Measurements from ENCODE around the gene DUSP23.

Gene DUSP23

GRCh38 chr1:159828176-159828575 lies 47.4 kb downstream of the DUSP23 start:
- no peak overlapping the region for H3K9ac ChIP-seq (ENCODE audit: insufficient read length)

GRCh38 chr1:159828581-159829272 lies 48.0 kb downstream of the DUSP23 start:
- no peak for TF ChIP-seq EZH2 (IDR thresholded peaks at IDR 0.05)
- no peak for TF ChIP-seq FOXP2 (optimal IDR thresholded peaks at IDR 0.05; ENCODE audit: control extremely low read depth, extremely low read length, insufficient read depth)
- no peak for TF ChIP-seq POLR2AphosphoS5 (IDR thresholded peaks at IDR 0.05; ENCODE audit: borderline replicate concordance, low read depth, low read length)
- no peak overlapping the region for H3K4me3 ChIP-seq
- no peak overlapping the region for H3K27ac ChIP-seq

More at GRCh38 chr1:159828176-159828575, 47.4 kb downstream of the DUSP23 start:
- DNase-seq (ENCODE audit: low read depth, low spot score): no peak
- Histone ChIP-seq H3K36me3 (ENCODE audit: insufficient read depth, low read length) (no peaks in the 10 kb centered on the region), H3K9me3 (ENCODE audit: low read depth, low read length) (no peaks in the 10 kb centered on the region), H3K27ac (no peak overlapping the region), H3K4me3 (no peak overlapping the region)
- TF ChIP-seq POLR2AphosphoS5 (IDR thresholded peaks at IDR 0.05; ENCODE audit: borderline replicate concordance, low read depth, low read length) (no peak), EZH2 (IDR thresholded peaks at IDR 0.05) (no peak), FOXP2 (optimal IDR thresholded peaks at IDR 0.05; ENCODE audit: control extremely low read depth, extremely low read length, insufficient read depth) (no peak)

GRCh38 chr1:159829273-159829634 lies 48.5 kb downstream of the DUSP23 start:
- Histone ChIP-seq H3K27ac (no peak overlapping the region), H3K36me3 (ENCODE audit: insufficient read depth, low read length) (no peaks in the 10 kb centered on the region), H3K9me3 (ENCODE audit: low read depth, low read length) (no peaks in the 10 kb centered on the region), H3K9ac (ENCODE audit: insufficient read length) (no peak overlapping the region), H3K4me3 (no peak overlapping the region)
- no peak for TF ChIP-seq POLR2AphosphoS5 (IDR thresholded peaks at IDR 0.05; ENCODE audit: borderline replicate concordance, low read depth, low read length)
- DNase-seq (ENCODE audit: low read depth, low spot score): no peak

More at GRCh38 chr1:159828581-159829272, 48.0 kb downstream of the DUSP23 start:
- DNase-seq (ENCODE audit: low read depth, low spot score): no peak
- H3K9me3 ChIP-seq (ENCODE audit: low read depth, low read length): no peaks in the 10 kb centered on the region
- H3K36me3 ChIP-seq (ENCODE audit: insufficient read depth, low read length): no peaks in the 10 kb centered on the region
- no peak overlapping the region for H3K9ac ChIP-seq (ENCODE audit: insufficient read length)

GRCh38 chr1:159829822-159830465 lies 49.2 kb downstream of the DUSP23 start:
- H3K36me3 ChIP-seq (ENCODE audit: insufficient read depth, low read length): no peaks in the 10 kb centered on the region
- DNase-seq (ENCODE audit: low read depth, low spot score): no peak
- TF ChIP-seq FOXP2 (optimal IDR thresholded peaks at IDR 0.05; ENCODE audit: control extremely low read depth, extremely low read length, insufficient read depth): no peak
- TF ChIP-seq POLR2AphosphoS5 (IDR thresholded peaks at IDR 0.05; ENCODE audit: borderline replicate concordance, low read depth, low read length): no peak
- no peak for TF ChIP-seq EZH2 (IDR thresholded peaks at IDR 0.05)
- no peak overlapping the region for H3K4me3 ChIP-seq
- no peaks in the 10 kb centered on the region for H3K9me3 ChIP-seq (ENCODE audit: low read depth, low read length)
- H3K27ac ChIP-seq: no peak overlapping the region
- H3K9ac ChIP-seq (ENCODE audit: insufficient read length): no peak overlapping the region

- H3K36me3 ChIP-seq (ENCODE audit: insufficient read depth, low read length): no peaks in the 10 kb centered on the region
- H3K9ac ChIP-seq (ENCODE audit: insufficient read length): no peak overlapping the region
- H3K9me3 ChIP-seq (ENCODE audit: low read depth, low read length): no peaks in the 10 kb centered on the region
- no peak for TF ChIP-seq POLR2AphosphoS5 (IDR thresholded peaks at IDR 0.05; ENCODE audit: borderline replicate concordance, low read depth, low read length)
- no peak for TF ChIP-seq EZH2 (IDR thresholded peaks at IDR 0.05)
- TF ChIP-seq FOXP2 (optimal IDR thresholded peaks at IDR 0.05; ENCODE audit: control extremely low read depth, extremely low read length, insufficient read depth): no peak
- no peak overlapping the region for H3K4me3 ChIP-seq
- H3K27ac ChIP-seq: no peak overlapping the region
- no peak for DNase-seq (ENCODE audit: low read depth, low spot score)
These were observed 50.0 kb downstream of the DUSP23 start for GRCh38 chr1:159830722-159831121.

GRCh38 chr1:159831412-159832141 lies 50.8 kb downstream of the DUSP23 start:
- H3K27ac ChIP-seq: no peak overlapping the region
- H3K4me3 ChIP-seq: no peak overlapping the region
- H3K36me3 ChIP-seq (ENCODE audit: insufficient read depth, low read length): no peaks in the 10 kb centered on the region
- H3K9ac ChIP-seq (ENCODE audit: insufficient read length): no peak overlapping the region
- DNase-seq (ENCODE audit: low read depth, low spot score): no peak
- TF ChIP-seq EZH2 (IDR thresholded peaks at IDR 0.05) (no peak), FOXP2 (optimal IDR thresholded peaks at IDR 0.05; ENCODE audit: control extremely low read depth, extremely low read length, insufficient read depth) (no peak), POLR2AphosphoS5 (IDR thresholded peaks at IDR 0.05; ENCODE audit: borderline replicate concordance, low read depth, low read length) (no peak)
- no peaks in the 10 kb centered on the region for H3K9me3 ChIP-seq (ENCODE audit: low read depth, low read length)

Data from SK-N-MC (cell line).